GM19351 (cell line): ENCODE results near the gene LIMS2.

Source experiments
- ATAC-seq: cut with Tn5 transposase; IDR thresholded peaks from one replicate; pipeline ENCODE4 v1.9.1; 2021; ENCODE audit warnings: mild to moderate bottlenecking, moderate library complexity; ENCODE audit not compliant: unreplicated experiment

Gene LIMS2

GRCh38 chr2:127701193-127701650 is 25.9 kb upstream of the LIMS2 start, which contains the start of gene SFT2D3:
Gene SFT2D3, plus strand, starts transcription at chr2:127701497. Its CDS starts 32 bp downstream, at chr2:127701529.
- ATAC-seq = peak; percentile 64

GRCh38 chr2:127700527-127701192 is 25.3 kb upstream of the LIMS2 start:
- ATAC-seq = peak; percentile 66

- no peak for ATAC-seq
Observed at GRCh38 chr2:127698553-127699355, 23.4 kb upstream of the LIMS2 start.

- ATAC-seq = no peak
Observed at GRCh38 chr2:127697482-127698180, 22.3 kb upstream of the LIMS2 start.

GRCh38 chr2:127695491-127696472 is 20.5 kb upstream of the LIMS2 start:
- no peak for ATAC-seq

- no peak for ATAC-seq
Observed at GRCh38 chr2:127694986-127695385, 19.7 kb upstream of the LIMS2 start.

- no peak for ATAC-seq
Observed at GRCh38 chr2:127690696-127691095, 15.4 kb upstream of the LIMS2 start.

GRCh38 chr2:127688405-127688804 is 13.1 kb upstream of the LIMS2 start:
- no peak for ATAC-seq

GRCh38 chr2:127685410-127686080 is 10.2 kb upstream of the LIMS2 start:
- ATAC-seq = no peak

- no peak for ATAC-seq
Observed at GRCh38 chr2:127683757-127684156, 8.4 kb upstream of the LIMS2 start.

- no peak for ATAC-seq
Observed at GRCh38 chr2:127683056-127683455, 7.7 kb upstream of the LIMS2 start.

GRCh38 chr2:127681976-127682857 is 6.9 kb upstream of the LIMS2 start:
- ATAC-seq = no peak

GRCh38 chr2:127681288-127681804 is 6.0 kb upstream of the LIMS2 start:
- ATAC-seq = no peak

- ATAC-seq = no peak
Observed at GRCh38 chr2:127680706-127681287, 5.5 kb upstream of the LIMS2 start.

GRCh38 chr2:127679680-127680361 is 4.5 kb upstream of the LIMS2 start:
- ATAC-seq = no peak

GRCh38 chr2:127678991-127679390 is 3.7 kb upstream of the LIMS2 start:
- ATAC-seq = no peak

- no peak for ATAC-seq
Observed at GRCh38 chr2:127678531-127678930, 3.2 kb upstream of the LIMS2 start.

GRCh38 chr2:127676906-127677305 is 1.6 kb upstream of the LIMS2 start:
- ATAC-seq = no peak
